Activated CD4-positive, alpha-beta T cell treated with anti-CD3 and anti-CD28 coated beads, Interleukin-2, amount 50 U/mL, for 16 hours (primary cell): ENCODE data around the gene L3MBTL3.

Source experiments
- DNase-seq: peaks from one replicate; pipeline ENCODE4 v3.0.0-alpha.2; 2020

L3MBTL3 gene

GRCh38 chr6:130187335-130188206, 169.2 kb downstream of the L3MBTL3 start:
- DNase-seq = peak; percentile 45

GRCh38 chr6:130188207-130188899, 170.0 kb downstream of the L3MBTL3 start:
- DNase-seq = no peak

- no peak for DNase-seq
Observed at GRCh38 chr6:130189531-130190397, 171.4 kb downstream of the L3MBTL3 start.
